ENCODE results near the gene TUFT1. TPM values are rescaled to one million over a fixed set of nuclear protein-coding genes. Genes with fewer than 3 reads are reported as not detected.

Gene TUFT1
- total and polyA plus RNA-seq, 9 of the 15 experiments (the other 6 are each of a cell fraction or from before 2014, with no cell fraction given) = 0.54 to 2.0 (median 1.7) TPM

DNA sequence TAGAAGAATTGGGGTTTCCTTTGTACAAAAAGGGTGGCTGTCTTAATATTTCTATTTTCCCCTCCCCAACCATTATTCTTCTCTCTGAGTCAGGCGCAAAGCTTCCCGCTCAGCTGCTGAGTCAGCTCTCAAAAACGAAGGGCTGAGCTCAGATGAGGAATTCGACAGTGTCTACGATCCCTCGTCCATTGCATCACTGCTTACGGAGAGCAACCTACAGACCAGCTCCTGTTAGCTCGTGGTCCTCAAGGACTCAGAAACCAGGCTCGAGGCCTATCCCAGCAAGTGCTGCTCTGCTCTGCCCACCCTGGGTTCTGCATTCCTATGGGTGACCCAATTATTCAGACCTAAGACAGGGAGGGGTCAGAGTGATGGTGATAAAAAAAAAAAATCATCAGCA, 3.0 kb upstream of the TUFT1 start:
- Histone ChIP-seq H3K36me3 (ENCODE audit: control insufficient read depth, insufficient read depth, low read length) (no peaks in the 10 kb centered on the region), H4K20me1 (replicated peaks; ENCODE audit: control insufficient read depth, insufficient read depth, low read length) (no peaks in the 10 kb centered on the region; the same call in none of the 2 replicates), H2AFZ (ENCODE audit: low read depth, low read length) (no peak overlapping the region), H3K27me3 (ENCODE audit: control insufficient read depth in 2 of 2, insufficient read depth in 2 of 2, low read length in 2 of 2) (peaks cover 6 to 9% of the 10 kb centered on the region in 2 experiments; a peak in 4 of 5 replicates), H3K79me2 (ENCODE audit: control insufficient read depth, insufficient read depth, low read length) (no peaks in the 10 kb centered on the region), H3K9me3 (replicated peaks; ENCODE audit: control insufficient read depth, insufficient read depth, low read depth, low read length) (no peaks in the 10 kb centered on the region), H3K9me1 (ENCODE audit: control insufficient read depth, insufficient read depth, low read length) (no peaks in the 10 kb centered on the region), H3K9ac (ENCODE audit: insufficient read depth in 1 of 2, low read depth in 2 of 2, low read length in 2 of 2) (no peak overlapping the region), H3K27ac (ENCODE audit: extremely low read depth, low read depth, low read length) (no peak overlapping the region), H3K4me2 (ENCODE audit: insufficient read depth, low read length) (no peak overlapping the region; the same call in 1 of the 2 replicates), H3K4me3 (no peak overlapping the region), H3K4me1 (replicated peaks in 1 of 2; ENCODE audit: control insufficient read depth in 2 of 2, insufficient read depth in 2 of 2, low read length in 2 of 2) (peaks cover 5 to 17% of the 10 kb centered on the region in 2 experiments; a peak in 4 of 5 replicates)
- 7% methylated on average over 9 of the region's 9 CpGs for WGBS (ENCODE audit: insufficient coverage, low coverage, missing lambda C conversion rate)
- in situ Hi-C loops (cut with MboI) = loop anchor here (5.0 kb wide), 1 partner anchor 200 kb away; no protein-coding TSS in a partner anchor
- POLR2A ChIA-PET = interaction anchor here (0.6 to 1.7 kb wide), 5 partner anchors 10 to 493 kb away, joined by 3 to 5 read pairs (median 3); no protein-coding TSS in a partner anchor
- ATAC-seq = no peak
- no TSS peak for BruUV-seq (replicated peaks)
- DNase-seq (ENCODE audit: extremely low read depth in 1 of 4, low spot score in 3 of 4) = peak in 1 of 4 experiments; percentile 37
- intact Hi-C loops (cut with micrococcal nuclease) = no loop called here
- peak; percentile 52 for FAIRE-seq
- CTCF ChIA-PET (ENCODE audit: low intra/inter-chr PET ratio) = no interaction called here
- TF ChIP-seq HNRNPUL1 (IDR thresholded peaks at IDR 0.05; ENCODE audit: low read length) (no peak), SP2 (IDR thresholded peaks at IDR 0.05; ENCODE audit: extremely low read depth, low read depth, low read length, poor library complexity, severe bottlenecking) (no peak), ZFPM2 (CRISPR knock-in tag; IDR thresholded peaks at IDR 0.05) (no peak), SMARCB1 (IDR thresholded peaks at IDR 0.05; ENCODE audit: insufficient read length, low read depth) (no peak), TRIM28 (IDR thresholded peaks at IDR 0.05) (no peak), ZKSCAN3 (CRISPR knock-in tag; IDR thresholded peaks at IDR 0.05) (no peak), ZNF140 (CRISPR knock-in tag; IDR thresholded peaks at IDR 0.05) (no peak), MBD2 (IDR thresholded peaks at IDR 0.05; ENCODE audit: borderline replicate concordance, low read depth) (no peak), TBL1XR1 (IDR thresholded peaks at IDR 0.05; ENCODE audit: low read length in 2 of 2) (no peak), HSF4 (CRISPR knock-in tag; IDR thresholded peaks at IDR 0.05; ENCODE audit: borderline replicate concordance) (no peak), TAF9B (IDR thresholded peaks at IDR 0.05; ENCODE audit: partially characterized antibody) (no peak), GABPB1 (CRISPR knock-in tag; IDR thresholded peaks at IDR 0.05) (no peak), POLR2AphosphoS2 (IDR thresholded peaks at IDR 0.05; ENCODE audit: low read length) (no peak), TSC22D4 (tag; IDR thresholded peaks at IDR 0.05) (no peak), FOXK2 (conservative IDR thresholded peaks at IDR 0.05 in 1 of 2, IDR thresholded peaks at IDR 0.05 in 1 of 2; ENCODE audit: low read depth in 2 of 2) (no peak)
- TF ChIP-seq, protein P1, sequence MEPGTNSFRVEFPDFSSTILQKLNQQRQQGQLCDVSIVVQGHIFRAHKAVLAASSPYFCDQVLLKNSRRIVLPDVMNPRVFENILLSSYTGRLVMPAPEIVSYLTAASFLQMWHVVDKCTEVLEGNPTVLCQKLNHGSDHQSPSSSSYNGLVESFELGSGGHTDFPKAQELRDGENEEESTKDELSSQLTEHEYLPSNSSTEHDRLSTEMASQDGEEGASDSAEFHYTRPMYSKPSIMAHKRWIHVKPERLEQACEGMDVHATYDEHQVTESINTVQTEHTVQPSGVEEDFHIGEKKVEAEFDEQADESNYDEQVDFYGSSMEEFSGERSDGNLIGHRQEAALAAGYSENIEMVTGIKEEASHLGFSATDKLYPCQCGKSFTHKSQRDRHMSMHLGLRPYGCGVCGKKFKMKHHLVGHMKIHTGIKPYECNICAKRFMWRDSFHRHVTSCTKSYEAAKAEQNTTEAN (CRISPR knock-in tag; IDR thresholded peaks at IDR 0.05) = no peak
- TF ChIP-seq, protein P2, sequence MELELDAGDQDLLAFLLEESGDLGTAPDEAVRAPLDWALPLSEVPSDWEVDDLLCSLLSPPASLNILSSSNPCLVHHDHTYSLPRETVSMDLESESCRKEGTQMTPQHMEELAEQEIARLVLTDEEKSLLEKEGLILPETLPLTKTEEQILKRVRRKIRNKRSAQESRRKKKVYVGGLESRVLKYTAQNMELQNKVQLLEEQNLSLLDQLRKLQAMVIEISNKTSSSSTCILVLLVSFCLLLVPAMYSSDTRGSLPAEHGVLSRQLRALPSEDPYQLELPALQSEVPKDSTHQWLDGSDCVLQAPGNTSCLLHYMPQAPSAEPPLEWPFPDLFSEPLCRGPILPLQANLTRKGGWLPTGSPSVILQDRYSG (tag; conservative IDR thresholded peaks at IDR 0.05; ENCODE audit: low read depth) = no peak
- TF ChIP-seq, protein P3, sequence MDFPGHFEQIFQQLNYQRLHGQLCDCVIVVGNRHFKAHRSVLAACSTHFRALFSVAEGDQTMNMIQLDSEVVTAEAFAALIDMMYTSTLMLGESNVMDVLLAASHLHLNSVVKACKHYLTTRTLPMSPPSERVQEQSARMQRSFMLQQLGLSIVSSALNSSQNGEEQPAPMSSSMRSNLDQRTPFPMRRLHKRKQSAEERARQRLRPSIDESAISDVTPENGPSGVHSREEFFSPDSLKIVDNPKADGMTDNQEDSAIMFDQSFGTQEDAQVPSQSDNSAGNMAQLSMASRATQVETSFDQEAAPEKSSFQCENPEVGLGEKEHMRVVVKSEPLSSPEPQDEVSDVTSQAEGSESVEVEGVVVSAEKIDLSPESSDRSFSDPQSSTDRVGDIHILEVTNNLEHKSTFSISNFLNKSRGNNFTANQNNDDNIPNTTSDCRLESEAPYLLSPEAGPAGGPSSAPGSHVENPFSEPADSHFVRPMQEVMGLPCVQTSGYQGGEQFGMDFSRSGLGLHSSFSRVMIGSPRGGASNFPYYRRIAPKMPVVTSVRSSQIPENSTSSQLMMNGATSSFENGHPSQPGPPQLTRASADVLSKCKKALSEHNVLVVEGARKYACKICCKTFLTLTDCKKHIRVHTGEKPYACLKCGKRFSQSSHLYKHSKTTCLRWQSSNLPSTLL (IDR thresholded peaks at IDR 0.05) = no peak
- TF ChIP-seq, protein P4, sequence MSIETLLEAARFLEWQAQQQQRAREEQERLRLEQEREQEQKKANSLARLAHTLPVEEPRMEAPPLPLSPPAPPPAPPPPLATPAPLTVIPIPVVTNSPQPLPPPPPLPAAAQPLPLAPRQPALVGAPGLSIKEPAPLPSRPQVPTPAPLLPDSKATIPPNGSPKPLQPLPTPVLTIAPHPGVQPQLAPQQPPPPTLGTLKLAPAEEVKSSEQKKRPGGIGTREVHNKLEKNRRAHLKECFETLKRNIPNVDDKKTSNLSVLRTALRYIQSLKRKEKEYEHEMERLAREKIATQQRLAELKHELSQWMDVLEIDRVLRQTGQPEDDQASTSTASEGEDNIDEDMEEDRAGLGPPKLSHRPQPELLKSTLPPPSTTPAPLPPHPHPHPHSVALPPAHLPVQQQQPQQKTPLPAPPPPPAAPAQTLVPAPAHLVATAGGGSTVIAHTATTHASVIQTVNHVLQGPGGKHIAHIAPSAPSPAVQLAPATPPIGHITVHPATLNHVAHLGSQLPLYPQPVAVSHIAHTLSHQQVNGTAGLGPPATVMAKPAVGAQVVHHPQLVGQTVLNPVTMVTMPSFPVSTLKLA (conservative IDR thresholded peaks at IDR 0.05) = no peak

All from K562 (cell line).